Caco-2 (cell line): ENCODE data around the gene PEX14. TPM values are rescaled to one million over a fixed set of nuclear protein-coding genes. Genes with fewer than 3 reads are reported as not detected.

Experiments
- BruUV-seq: library from RNA; stranded (reverse); fragments of 400-500 nt; replicated peaks from 2 replicates; lab custom pipeline; 2021; lab: Mats Ljungman, UMichigan
- CTCF ChIA-PET: fragments of 300-600 bp; sonication (Branson Sonifier 250); formaldehyde crosslinking; loops from one replicate; lab custom pipeline; 2022; ENCODE audit warnings: antibody characterized with exemption; lab: Charles Lee
- POLR2A ChIA-PET: fragments of 300-600 bp; sonication (Branson Sonifier 250); formaldehyde crosslinking; loops from one replicate; lab custom pipeline; 2022; ENCODE audit warnings: antibody characterized with exemption; lab: Charles Lee
- DNase-seq, 2 experiments: peaks; one replicate each; pipeline versions ENCODE4 v3.0.0 to v3.0.0-alpha.2; 2020 to 2022
- H3K27me3 ChIP-seq: replicated peaks from 2 replicates; pipeline ENCODE4 v1.6.0; 2011; ENCODE audit warnings: low read length; ENCODE audit not compliant: control insufficient read depth, insufficient read depth
- H3K36me3 ChIP-seq: 2 replicates; pipeline ENCODE4 v1.5.1; 2011; ENCODE audit warnings: low read length; ENCODE audit not compliant: control insufficient read depth, insufficient read depth
- H3K4me1 ChIP-seq: fragments of 250-450 bp; sonication (Bioruptor Pico); 2 replicates; pipeline ENCODE4 v1.5.1; 2020; ENCODE audit warnings: mild to moderate bottlenecking
- H3K4me3 ChIP-seq: 2 replicates; pipeline ENCODE4 v1.5.1; 2011; ENCODE audit warnings: low read depth, mild to moderate bottlenecking, control low read depth, low read length
- H3K9me3 ChIP-seq: fragments of 250-450 bp; sonication (Bioruptor Pico); 2 replicates; pipeline ENCODE4 v1.5.1; 2020; ENCODE audit warnings: mild to moderate bottlenecking, moderate library complexity
- H3K27ac Mint-ChIP-seq: one replicate; pipeline ENCODE4 v1.8.0; 2022; ENCODE audit warnings: mixed read lengths; ENCODE audit not compliant: unreplicated experiment
- H3K27me3 Mint-ChIP-seq: one replicate; pipeline ENCODE4 v1.8.0; 2022; ENCODE audit warnings: mixed read lengths; ENCODE audit not compliant: insufficient read depth, unreplicated experiment
- H3K36me3 Mint-ChIP-seq: one replicate; pipeline ENCODE4 v1.8.0; 2022; ENCODE audit warnings: mild to moderate bottlenecking, mixed read lengths; ENCODE audit not compliant: insufficient read depth, unreplicated experiment
- H3K4me1 Mint-ChIP-seq: one replicate; pipeline ENCODE4 v1.8.0; 2022; ENCODE audit warnings: low read depth, mixed read lengths; ENCODE audit not compliant: unreplicated experiment
- H3K4me3 Mint-ChIP-seq: one replicate; pipeline ENCODE4 v1.8.0; 2022; ENCODE audit warnings: mild to moderate bottlenecking, moderate library complexity, mixed read lengths; ENCODE audit not compliant: unreplicated experiment
- H3K9me3 Mint-ChIP-seq: one replicate; pipeline ENCODE4 v1.8.0; 2022; ENCODE audit warnings: mixed read lengths; ENCODE audit not compliant: unreplicated experiment
- intact Hi-C: fragments of 100-400 bp; cut with micrococcal nuclease; formaldehyde crosslinking; loops from one replicate; pipeline ENCODE4 v1.10.0; 2022; ENCODE audit not compliant: unreplicated experiment
- total RNA-seq: library from RNA; stranded (reverse); gene quantifications from 2 replicates; pipeline ENCODE4 v1.2.3, GENCODE V29; 2022
- TF ChIP-seq, protein P1 (sequence below), 2 experiments: fragments of 200-600 bp in 1 of 2; IDR thresholded peaks; 1 replicate in 1 of 2; 2 replicates in 1 of 2; pipeline versions ENCODE4 v1.5.1 to v1.8.0; 2011 to 2022; ENCODE audit warnings: antibody characterized with exemption in 1 of 2, control low read depth in 1 of 2, inconsistent platforms in 1 of 2, low read depth in 1 of 2, low read length in 1 of 2, mild to moderate bottlenecking in 1 of 2, moderate library complexity in 1 of 2; ENCODE audit not compliant: insufficient read depth in 1 of 2, severe bottlenecking in 1 of 2, unreplicated experiment in 1 of 2

PEX14 gene
- total RNA-seq, 1 experiment from 2014 or later = 22.2 TPM

GRCh38 chr1:10661453-10661852, 186.7 kb downstream of the PEX14 start:
- no peaks in the 10 kb centered on the region for H3K27me3 ChIP-seq
- no peaks in the 10 kb centered on the region for H3K36me3 Mint-ChIP-seq
- ChIA-PET POLR2A (no interaction called here), CTCF (no interaction called here)
- H3K27me3 Mint-ChIP-seq = no peaks in the 10 kb centered on the region
- no peak overlapping the region for H3K4me3 ChIP-seq
- intact Hi-C loops = no loop called here
- H3K9me3 ChIP-seq = no peaks in the 10 kb centered on the region
- H3K36me3 ChIP-seq = no peaks in the 10 kb centered on the region
- H3K9me3 Mint-ChIP-seq = no peaks in the 10 kb centered on the region
- no peaks in the 10 kb centered on the region for H3K4me1 Mint-ChIP-seq
- H3K4me3 Mint-ChIP-seq = no peak overlapping the region
- H3K4me1 ChIP-seq = no peaks in the 10 kb centered on the region
- H3K27ac Mint-ChIP-seq = no peak overlapping the region
- BruUV-seq = no TSS peak
- TF ChIP-seq, protein P1, sequence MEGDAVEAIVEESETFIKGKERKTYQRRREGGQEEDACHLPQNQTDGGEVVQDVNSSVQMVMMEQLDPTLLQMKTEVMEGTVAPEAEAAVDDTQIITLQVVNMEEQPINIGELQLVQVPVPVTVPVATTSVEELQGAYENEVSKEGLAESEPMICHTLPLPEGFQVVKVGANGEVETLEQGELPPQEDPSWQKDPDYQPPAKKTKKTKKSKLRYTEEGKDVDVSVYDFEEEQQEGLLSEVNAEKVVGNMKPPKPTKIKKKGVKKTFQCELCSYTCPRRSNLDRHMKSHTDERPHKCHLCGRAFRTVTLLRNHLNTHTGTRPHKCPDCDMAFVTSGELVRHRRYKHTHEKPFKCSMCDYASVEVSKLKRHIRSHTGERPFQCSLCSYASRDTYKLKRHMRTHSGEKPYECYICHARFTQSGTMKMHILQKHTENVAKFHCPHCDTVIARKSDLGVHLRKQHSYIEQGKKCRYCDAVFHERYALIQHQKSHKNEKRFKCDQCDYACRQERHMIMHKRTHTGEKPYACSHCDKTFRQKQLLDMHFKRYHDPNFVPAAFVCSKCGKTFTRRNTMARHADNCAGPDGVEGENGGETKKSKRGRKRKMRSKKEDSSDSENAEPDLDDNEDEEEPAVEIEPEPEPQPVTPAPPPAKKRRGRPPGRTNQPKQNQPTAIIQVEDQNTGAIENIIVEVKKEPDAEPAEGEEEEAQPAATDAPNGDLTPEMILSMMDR (IDR thresholded peaks at IDR 0.05; ENCODE audit: insufficient read depth in 1 of 2, low read depth in 1 of 2, low read length in 1 of 2, severe bottlenecking in 1 of 2, unreplicated experiment in 1 of 2) = no peak
- DNase-seq = no peak

GRCh38 chr1:10662090-10662688, 187.4 kb downstream of the PEX14 start:
- Mint-ChIP-seq H3K4me3 (no peak overlapping the region), H3K4me1 (no peaks in the 10 kb centered on the region), H3K27me3 (no peaks in the 10 kb centered on the region), H3K27ac (no peak overlapping the region), H3K9me3 (no peaks in the 10 kb centered on the region), H3K36me3 (no peaks in the 10 kb centered on the region)
- TF ChIP-seq, protein P1 (IDR thresholded peaks at IDR 0.05; ENCODE audit: insufficient read depth in 1 of 2, low read depth in 1 of 2, low read length in 1 of 2, severe bottlenecking in 1 of 2, unreplicated experiment in 1 of 2) = no peak
- no TSS peak for BruUV-seq
- Histone ChIP-seq H3K9me3 (no peaks in the 10 kb centered on the region), H3K4me1 (no peaks in the 10 kb centered on the region), H3K27me3 (no peaks in the 10 kb centered on the region), H3K36me3 (no peaks in the 10 kb centered on the region), H3K4me3 (no peak overlapping the region)
- ChIA-PET POLR2A (no interaction called here), CTCF (no interaction called here)
- intact Hi-C loops = no loop called here
- DNase-seq = no peak

DNA sequence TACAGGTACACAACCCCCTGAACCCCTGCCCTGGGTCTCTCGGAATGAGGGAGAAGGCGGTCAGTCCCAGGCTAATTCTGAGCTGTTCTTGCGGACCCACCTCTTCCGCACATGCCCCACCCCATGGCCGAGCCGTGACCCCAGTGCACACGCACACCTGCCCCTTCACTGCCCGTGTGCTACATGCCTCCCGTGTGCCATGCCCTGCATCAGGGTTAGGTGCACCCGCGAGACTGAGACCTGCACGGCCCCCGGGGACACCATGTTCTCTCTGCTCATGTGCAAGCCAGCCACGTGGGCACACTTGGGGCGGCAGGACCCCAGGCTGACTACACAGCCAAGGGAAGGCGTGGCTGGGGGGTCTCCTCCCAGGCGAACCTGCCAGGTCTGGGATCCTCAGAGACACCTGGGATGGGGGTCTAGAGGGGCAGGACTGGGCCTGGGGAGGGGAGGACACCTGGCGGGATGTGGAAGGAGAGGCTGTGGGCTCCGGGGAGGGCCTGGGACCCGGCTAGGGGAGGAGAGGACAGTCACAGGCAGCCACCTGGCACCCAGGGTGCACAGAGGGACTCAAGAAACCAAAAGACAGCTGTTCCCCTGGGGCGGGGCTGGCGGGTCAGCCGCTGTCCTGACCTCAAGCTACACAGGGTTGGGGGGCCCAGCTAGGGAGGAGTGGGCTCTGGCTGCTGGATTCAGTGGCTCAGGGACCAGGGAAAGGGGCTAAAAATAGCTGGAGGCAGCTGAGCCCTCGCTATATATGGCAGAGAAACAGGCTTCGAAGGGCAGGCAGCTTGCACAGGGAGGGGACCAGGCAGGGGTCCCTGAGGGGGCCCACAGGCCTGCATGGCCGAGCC, 188.3 kb downstream of the PEX14 start:
- Histone ChIP-seq H3K4me1 (no peaks in the 10 kb centered on the region), H3K9me3 (no peaks in the 10 kb centered on the region), H3K27me3 (no peaks in the 10 kb centered on the region), H3K4me3 (no peak overlapping the region), H3K36me3 (no peaks in the 10 kb centered on the region)
- intact Hi-C loops = no loop called here
- no peak overlapping the region for H3K4me3 Mint-ChIP-seq
- H3K27ac Mint-ChIP-seq = no peak overlapping the region
- no peaks in the 10 kb centered on the region for H3K27me3 Mint-ChIP-seq
- DNase-seq = no peak
- TF ChIP-seq, protein P1 (IDR thresholded peaks at IDR 0.05; ENCODE audit: insufficient read depth in 1 of 2, low read depth in 1 of 2, low read length in 1 of 2, severe bottlenecking in 1 of 2, unreplicated experiment in 1 of 2) = no peak
- ChIA-PET POLR2A (no interaction called here), CTCF (no interaction called here)
- no TSS peak for BruUV-seq
- H3K36me3 Mint-ChIP-seq = no peaks in the 10 kb centered on the region
- H3K4me1 Mint-ChIP-seq = no peaks in the 10 kb centered on the region
- no peaks in the 10 kb centered on the region for H3K9me3 Mint-ChIP-seq
